ENCODE results near the gene IL18R1.

The IL18R1 gene

GRCh38 chr2:102436323-102436722 lies 80.7 kb downstream of the IL18R1 start:
- peak; percentile 49 for DNase-seq

GRCh38 chr2:102437122-102437521 lies 81.5 kb downstream of the IL18R1 start:
- DNase-seq: no peak

- DNase-seq: no peak
Observed at GRCh38 chr2:102438111-102438510, 82.5 kb downstream of the IL18R1 start.

- DNase-seq: no peak
Observed at GRCh38 chr2:102438578-102438977, 83.0 kb downstream of the IL18R1 start.

GRCh38 chr2:102439065-102439695 lies 83.6 kb downstream of the IL18R1 start:
- no peak for DNase-seq

- DNase-seq: no peak
Observed at GRCh38 chr2:102442967-102443828, 87.6 kb downstream of the IL18R1 start.

GRCh38 chr2:102444233-102444632 lies 88.6 kb downstream of the IL18R1 start:
- no peak for DNase-seq

GRCh38 chr2:102446936-102447335 lies 91.3 kb downstream of the IL18R1 start:
- no peak for DNase-seq

Measured in femur (tissue), 1 donor.